ENCODE results near the gene MAP9. TPM values are rescaled to one million over a fixed set of nuclear protein-coding genes. Genes with fewer than 3 reads are reported as not detected.

MAP9 gene
- total and polyA plus RNA-seq, 2 experiments from 2014 or later: 16.0 to 33.7 TPM

- Histone ChIP-seq H3K27ac (ENCODE audit: low read depth) (no peak overlapping the region), H3K4me1 (ENCODE audit: insufficient read depth) (no peaks in the 10 kb centered on the region), H3K4me2 (no peak overlapping the region), H3K9me2 (ENCODE audit: insufficient read depth) (no peaks in the 10 kb centered on the region), H3F3A (replicated peaks; ENCODE audit: low read depth) (no peaks in the 10 kb centered on the region), H2AFZ (no peak overlapping the region), H3K4me3 (no peak overlapping the region), H4K20me1 (replicated peaks; ENCODE audit: insufficient read depth) (no peaks in the 10 kb centered on the region), H3K27me3 (ENCODE audit: insufficient read depth) (no peaks in the 10 kb centered on the region), H3K36me3 (ENCODE audit: insufficient read depth) (no peaks in the 10 kb centered on the region), H3K79me2 (replicated peaks; ENCODE audit: insufficient read depth) (no peaks in the 10 kb centered on the region)
- no peak for ATAC-seq
- Mint-ChIP-seq H3K36me3 (ENCODE audit: low read depth) (no peaks in the 10 kb centered on the region), H3K9me3 (peaks cover 4% of the 10 kb centered on the region; the same call in 1 of the 3 replicates), H3K4me3 (no peak overlapping the region), H3K27ac (no peak overlapping the region), H3K4me1 (no peaks in the 10 kb centered on the region), H3K27me3 (ENCODE audit: insufficient read depth, low read depth, poor library complexity) (no peaks in the 10 kb centered on the region)
- TF ChIP-seq CTCF (conservative IDR thresholded peaks at IDR 0.05; ENCODE audit: low read depth in 2 of 2): no peak
- no peak for TF ChIP-seq EZH2 (IDR thresholded peaks at IDR 0.05; ENCODE audit: low read depth, unreplicated experiment)
- TF ChIP-seq, protein P1, sequence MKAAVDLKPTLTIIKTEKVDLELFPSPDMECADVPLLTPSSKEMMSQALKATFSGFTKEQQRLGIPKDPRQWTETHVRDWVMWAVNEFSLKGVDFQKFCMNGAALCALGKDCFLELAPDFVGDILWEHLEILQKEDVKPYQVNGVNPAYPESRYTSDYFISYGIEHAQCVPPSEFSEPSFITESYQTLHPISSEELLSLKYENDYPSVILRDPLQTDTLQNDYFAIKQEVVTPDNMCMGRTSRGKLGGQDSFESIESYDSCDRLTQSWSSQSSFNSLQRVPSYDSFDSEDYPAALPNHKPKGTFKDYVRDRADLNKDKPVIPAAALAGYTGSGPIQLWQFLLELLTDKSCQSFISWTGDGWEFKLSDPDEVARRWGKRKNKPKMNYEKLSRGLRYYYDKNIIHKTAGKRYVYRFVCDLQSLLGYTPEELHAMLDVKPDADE (IDR thresholded peaks at IDR 0.05): no peak
- no peak for TF ChIP-seq ZNF114 (CRISPR knock-in tag; IDR thresholded peaks at IDR 0.05)
- no peak for TF ChIP-seq ZNF462 (CRISPR knock-in tag; IDR thresholded peaks at IDR 0.05)
- no peak for TF ChIP-seq ZNF331 (CRISPR knock-in tag; IDR thresholded peaks at IDR 0.05; ENCODE audit: low read depth)
- TF ChIP-seq POLR2AphosphoS5 (IDR thresholded peaks at IDR 0.05; ENCODE audit: low read depth): no peak
- no peak for TF ChIP-seq JUNB (IDR thresholded peaks at IDR 0.05; ENCODE audit: unreplicated experiment)
- TF ChIP-seq CREB1 (CRISPR knock-in tag; IDR thresholded peaks at IDR 0.05; ENCODE audit: low read depth): no peak
- TF ChIP-seq, protein P2, sequence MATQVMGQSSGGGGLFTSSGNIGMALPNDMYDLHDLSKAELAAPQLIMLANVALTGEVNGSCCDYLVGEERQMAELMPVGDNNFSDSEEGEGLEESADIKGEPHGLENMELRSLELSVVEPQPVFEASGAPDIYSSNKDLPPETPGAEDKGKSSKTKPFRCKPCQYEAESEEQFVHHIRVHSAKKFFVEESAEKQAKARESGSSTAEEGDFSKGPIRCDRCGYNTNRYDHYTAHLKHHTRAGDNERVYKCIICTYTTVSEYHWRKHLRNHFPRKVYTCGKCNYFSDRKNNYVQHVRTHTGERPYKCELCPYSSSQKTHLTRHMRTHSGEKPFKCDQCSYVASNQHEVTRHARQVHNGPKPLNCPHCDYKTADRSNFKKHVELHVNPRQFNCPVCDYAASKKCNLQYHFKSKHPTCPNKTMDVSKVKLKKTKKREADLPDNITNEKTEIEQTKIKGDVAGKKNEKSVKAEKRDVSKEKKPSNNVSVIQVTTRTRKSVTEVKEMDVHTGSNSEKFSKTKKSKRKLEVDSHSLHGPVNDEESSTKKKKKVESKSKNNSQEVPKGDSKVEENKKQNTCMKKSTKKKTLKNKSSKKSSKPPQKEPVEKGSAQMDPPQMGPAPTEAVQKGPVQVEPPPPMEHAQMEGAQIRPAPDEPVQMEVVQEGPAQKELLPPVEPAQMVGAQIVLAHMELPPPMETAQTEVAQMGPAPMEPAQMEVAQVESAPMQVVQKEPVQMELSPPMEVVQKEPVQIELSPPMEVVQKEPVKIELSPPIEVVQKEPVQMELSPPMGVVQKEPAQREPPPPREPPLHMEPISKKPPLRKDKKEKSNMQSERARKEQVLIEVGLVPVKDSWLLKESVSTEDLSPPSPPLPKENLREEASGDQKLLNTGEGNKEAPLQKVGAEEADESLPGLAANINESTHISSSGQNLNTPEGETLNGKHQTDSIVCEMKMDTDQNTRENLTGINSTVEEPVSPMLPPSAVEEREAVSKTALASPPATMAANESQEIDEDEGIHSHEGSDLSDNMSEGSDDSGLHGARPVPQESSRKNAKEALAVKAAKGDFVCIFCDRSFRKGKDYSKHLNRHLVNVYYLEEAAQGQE (IDR thresholded peaks at IDR 0.05; ENCODE audit: unreplicated experiment): no peak
- no peak for TF ChIP-seq STAT1 (IDR thresholded peaks at IDR 0.05; ENCODE audit: unreplicated experiment)
- no peak for TF ChIP-seq NANOG (IDR thresholded peaks at IDR 0.05; ENCODE audit: borderline replicate concordance)
- no peak for DNase-seq (ENCODE audit: low spot score)
These were observed 11.4 kb upstream of the MAP9 start for GRCh38 chr4:155388162-155388561.

Data from GM23338 (cell line).